GM04504 (cell line): ENCODE results near the gene NMU.
A peak's percentile ranks its signal among the peaks of the same experiment; 100 is the strongest.
"Not testable (repeated sequence)": the region's sequence is repeated elsewhere in the genome, so short reads cannot be mapped to it uniquely, and the experiment has no call there.

Experiments used
- DNase-seq: peaks from one replicate; pipeline ENCODE4 v3.0.0-alpha.2; 2012; ENCODE audit warnings: low read depth

Gene NMU

DNA sequence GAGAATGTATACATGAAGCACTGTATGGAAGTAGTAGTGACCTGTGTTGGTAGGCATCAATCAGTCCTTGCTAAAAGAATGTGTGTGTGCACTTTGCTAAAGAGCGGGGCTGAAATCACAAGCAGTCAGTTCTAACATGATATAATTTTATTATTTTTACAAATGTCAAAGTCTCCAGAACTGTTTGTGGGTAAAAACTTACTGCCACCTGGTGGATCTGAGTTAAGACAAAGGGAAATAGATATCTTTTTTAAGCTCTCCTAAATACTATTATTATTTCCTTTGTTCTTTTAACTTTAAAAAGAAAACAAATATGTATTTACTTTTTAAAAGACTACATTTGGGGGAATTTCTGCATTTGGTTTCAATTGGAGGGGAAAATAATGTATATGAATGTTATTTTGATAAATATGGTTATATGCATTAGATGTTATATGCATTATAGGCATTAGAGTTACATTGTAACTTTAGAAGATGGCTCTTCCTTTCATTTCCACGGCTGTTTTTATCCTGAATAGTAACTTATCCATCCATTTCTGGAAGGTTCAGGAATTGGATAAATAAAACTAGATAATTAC is 81.6 kb downstream of the NMU start:
- no peak for DNase-seq

GRCh38 chr4:55553441-55554201 is 82.5 kb downstream of the NMU start:
- DNase-seq, result peak; percentile 44

GRCh38 chr4:55551964-55552363 is 84.1 kb downstream of the NMU start:
- not testable (repeated sequence) for DNase-seq

- peak; percentile 32 for DNase-seq
These were observed 86.2 kb downstream of the NMU start for GRCh38 chr4:55549888-55550287.

DNA sequence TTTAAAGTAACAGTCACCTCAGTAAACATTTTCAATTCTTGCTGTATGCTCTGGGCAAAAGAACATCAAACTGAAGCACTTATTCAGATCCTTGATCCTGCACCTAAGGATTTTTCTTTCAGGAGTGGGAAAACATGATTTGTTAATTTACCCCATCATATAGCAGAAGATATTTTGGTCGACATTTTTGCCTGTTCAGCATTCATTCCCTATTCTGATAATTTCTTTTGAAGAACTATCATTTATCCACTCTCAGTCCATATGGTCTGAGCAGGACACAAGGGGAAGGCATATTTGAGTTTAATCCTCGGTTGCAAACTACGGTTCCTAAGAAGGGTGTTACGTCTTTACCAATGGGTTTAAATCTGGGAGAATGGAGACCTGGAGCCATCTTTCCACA is 88.2 kb downstream of the NMU start:
- no peak for DNase-seq

DNA sequence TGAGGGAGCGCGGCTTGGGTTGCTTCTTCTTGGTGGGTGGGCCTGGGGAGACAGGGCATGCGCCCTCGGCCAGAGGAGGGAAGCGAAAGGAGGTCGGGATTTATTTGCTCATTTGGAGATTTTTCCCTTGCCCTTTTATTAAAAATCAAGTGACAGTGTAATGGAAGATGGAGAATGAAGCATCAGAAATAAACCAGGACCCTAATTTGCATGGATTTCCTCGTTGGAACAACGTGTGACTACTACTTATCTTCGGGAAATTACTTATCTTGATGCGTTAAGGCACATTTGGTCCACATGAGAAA is 88.7 kb downstream of the NMU start:
- DNase-seq, result no peak

GRCh38 chr4:55546756-55547465 is 89.2 kb downstream of the NMU start, which contains the start of gene CLOCK:
TSS of gene CLOCK (minus strand) at chr4:55546909. CDS start at chr4:55482785, 64,124 bp downstream.
- DNase-seq, result peak; percentile 80

GRCh38 chr4:55546506-55546755 is 89.7 kb downstream of the NMU start:
- DNase-seq, result no peak

DNA sequence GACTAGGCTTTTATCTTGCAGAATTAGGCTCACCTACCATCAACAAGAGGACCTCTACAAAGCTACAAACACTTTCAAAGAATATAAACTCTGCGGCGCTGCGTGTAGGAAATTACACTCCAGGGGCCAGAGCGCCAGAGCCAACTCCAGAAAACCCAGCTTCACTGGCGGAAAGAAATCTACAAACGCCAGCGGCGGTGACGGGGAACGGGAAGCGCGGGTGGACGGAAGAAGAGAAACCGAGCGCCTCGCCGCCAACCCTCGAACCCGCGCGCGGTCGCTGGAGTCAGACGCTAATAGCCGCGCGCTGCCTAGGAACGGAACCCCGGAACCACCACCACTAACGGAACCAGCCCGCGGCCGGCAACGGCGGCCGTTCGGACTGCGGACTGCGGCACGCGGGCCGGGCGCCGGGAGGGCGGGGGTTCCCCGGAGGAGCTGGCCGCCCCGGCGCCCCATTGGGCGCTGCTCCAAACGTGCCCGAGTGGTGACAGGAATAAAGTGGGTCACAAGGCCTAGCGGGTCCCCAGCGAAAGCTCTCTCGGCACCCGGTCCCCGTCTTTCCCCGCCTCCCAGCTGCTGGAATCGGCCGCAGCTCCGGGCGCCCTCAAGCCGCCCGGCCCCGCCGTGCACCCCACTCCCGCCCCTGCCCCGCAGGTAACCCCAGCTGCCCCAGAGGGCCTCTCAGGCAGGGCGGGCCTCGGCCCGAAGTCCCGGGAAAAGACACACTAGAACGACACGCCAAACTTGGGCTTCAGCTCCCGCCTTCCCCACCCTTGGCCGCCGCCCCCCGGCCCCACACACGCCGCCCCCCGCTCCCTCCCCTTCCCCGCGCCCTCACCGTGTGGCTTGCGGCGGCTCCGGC is 90.2 kb downstream of the NMU start:
- peak; percentile 32 for DNase-seq
